HG03280 (cell line): Measurements from ENCODE around the gene CST6.
"Not testable (repeated sequence)": the region's sequence is repeated elsewhere in the genome, so short reads cannot be mapped to it uniquely, and the experiment has no call there.

Experiments
- ATAC-seq: cut with Tn5 transposase; IDR thresholded peaks from one replicate; pipeline ENCODE4 v1.9.1; 2021; ENCODE audit warnings: mild to moderate bottlenecking, moderate library complexity; ENCODE audit not compliant: unreplicated experiment

CST6 gene

GRCh38 chr11:65983589-65983987 is 28.2 kb upstream of the CST6 start:
- ATAC-seq, result no peak

GRCh38 chr11:65987336-65987735 is 24.5 kb upstream of the CST6 start:
- no peak for ATAC-seq

- ATAC-seq, result peak; percentile 97
Measured at GRCh38 chr11:65988791-65989592, 22.8 kb upstream of the CST6 start.

GRCh38 chr11:65992056-65992455 is 19.8 kb upstream of the CST6 start:
- no peak for ATAC-seq

- ATAC-seq, result no peak
Measured at GRCh38 chr11:65997286-65997685, 14.5 kb upstream of the CST6 start.

- peak; percentile 82 for ATAC-seq
Measured at GRCh38 chr11:66001942-66002647, 9.7 kb upstream of the CST6 start, which contains the start of the genes BANF1 and EIF1AD. Gene BANF1, plus strand, starts transcription at chr11:66002503. Its CDS starts 748 bp downstream, at chr11:66003251. Gene EIF1AD, minus strand, starts transcription at chr11:66002157. Its CDS starts 1,768 bp downstream, at chr11:66000389.

- ATAC-seq, result peak; percentile 55
Measured at GRCh38 chr11:66002648-66003225, 9.1 kb upstream of the CST6 start.

GRCh38 chr11:66003291-66003690 is 8.5 kb upstream of the CST6 start:
- no peak for ATAC-seq

- ATAC-seq, result no peak
Measured at GRCh38 chr11:66004186-66004585, 7.6 kb upstream of the CST6 start.

GRCh38 chr11:66006134-66006890 is 5.5 kb upstream of the CST6 start:
- no peak for ATAC-seq

GRCh38 chr11:66006891-66007176 is 5.0 kb upstream of the CST6 start:
- ATAC-seq, result no peak

- ATAC-seq, result no peak
Measured at GRCh38 chr11:66007201-66007634, 4.6 kb upstream of the CST6 start.

- no peak for ATAC-seq
Measured at GRCh38 chr11:66008095-66008467, 3.7 kb upstream of the CST6 start.

- ATAC-seq, result no peak
Measured at GRCh38 chr11:66008468-66009101, 3.2 kb upstream of the CST6 start.

- ATAC-seq, result not testable (repeated sequence)
Measured at GRCh38 chr11:66010036-66010435, 1.8 kb upstream of the CST6 start.

- ATAC-seq, result no peak
Measured at GRCh38 chr11:66011239-66011784, 496 bp upstream of the CST6 start.

- ATAC-seq, result no peak
Measured at GRCh38 chr11:66012371-66012945, 650 bp downstream of the CST6 start.

GRCh38 chr11:66012946-66013761 is 1.3 kb downstream of the CST6 start:
- ATAC-seq, result no peak

GRCh38 chr11:66013762-66014100 is 1.9 kb downstream of the CST6 start:
- no peak for ATAC-seq
